Measurements from ENCODE around the gene GDF10.

Gene GDF10

DNA sequence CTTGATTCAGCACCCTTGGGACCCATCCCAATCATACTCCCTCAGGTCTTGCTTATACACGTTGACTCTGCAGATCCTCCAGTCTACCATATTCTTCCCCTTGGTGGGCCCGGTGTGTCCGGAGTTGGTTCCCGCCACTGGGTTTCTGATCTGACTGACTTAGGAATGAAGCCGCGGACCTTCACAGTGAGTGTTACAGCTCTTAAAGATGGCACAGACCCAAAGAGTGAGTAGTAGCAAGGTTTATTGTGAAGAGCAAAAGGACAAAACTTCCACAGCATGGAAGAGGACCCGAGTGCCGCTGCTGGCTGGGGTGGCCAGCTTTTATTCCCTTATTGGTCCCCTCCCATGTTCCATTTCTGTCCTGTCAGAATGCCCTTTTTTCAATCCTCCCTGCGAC lies 5.9 kb upstream of the GDF10 start:
- DNase-seq (ENCODE audit: low read depth in 2 of 2): no peak

DNA sequence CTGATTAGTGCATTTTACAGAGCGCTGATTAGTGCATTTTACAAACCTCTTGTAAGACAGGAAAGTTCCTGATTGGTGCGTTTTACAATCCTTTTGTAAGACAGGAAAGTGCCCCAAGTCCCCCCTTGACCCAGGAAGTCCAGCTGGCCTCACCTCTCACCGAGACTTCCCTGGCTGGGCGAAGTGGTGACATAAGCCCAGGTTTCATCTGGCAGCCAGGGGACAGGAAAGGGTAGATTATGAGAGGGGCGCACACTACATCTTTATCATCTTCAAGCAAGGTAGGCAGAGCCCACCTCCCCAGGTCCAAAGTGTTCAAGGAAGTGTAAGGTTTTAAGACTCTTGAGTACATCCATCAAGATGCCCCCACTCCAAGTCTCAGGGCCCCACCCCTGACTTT lies 5.5 kb upstream of the GDF10 start:
- DNase-seq (ENCODE audit: low read depth in 2 of 2): no peak

DNA sequence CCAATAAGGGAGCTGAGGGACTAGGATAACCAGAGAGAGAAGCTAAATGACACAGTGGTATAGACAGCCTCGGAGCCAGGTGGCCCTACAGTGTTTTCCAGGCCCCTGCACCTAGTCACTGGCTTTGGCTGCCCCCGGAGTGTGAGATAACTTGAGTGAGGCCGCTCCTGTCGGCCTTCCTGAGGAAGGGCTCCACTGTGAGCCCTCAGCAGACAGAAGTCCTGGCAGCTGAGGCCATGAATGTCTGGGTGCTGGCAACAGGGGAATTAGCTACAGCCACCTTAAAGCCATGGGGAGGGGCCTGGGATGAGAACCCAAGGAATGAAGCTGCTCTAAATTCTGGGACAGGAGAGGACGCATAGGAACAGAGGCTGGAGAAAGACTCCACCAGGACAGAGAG lies 4.6 kb upstream of the GDF10 start:
- DNase-seq (ENCODE audit: low read depth in 2 of 2): no peak

DNA sequence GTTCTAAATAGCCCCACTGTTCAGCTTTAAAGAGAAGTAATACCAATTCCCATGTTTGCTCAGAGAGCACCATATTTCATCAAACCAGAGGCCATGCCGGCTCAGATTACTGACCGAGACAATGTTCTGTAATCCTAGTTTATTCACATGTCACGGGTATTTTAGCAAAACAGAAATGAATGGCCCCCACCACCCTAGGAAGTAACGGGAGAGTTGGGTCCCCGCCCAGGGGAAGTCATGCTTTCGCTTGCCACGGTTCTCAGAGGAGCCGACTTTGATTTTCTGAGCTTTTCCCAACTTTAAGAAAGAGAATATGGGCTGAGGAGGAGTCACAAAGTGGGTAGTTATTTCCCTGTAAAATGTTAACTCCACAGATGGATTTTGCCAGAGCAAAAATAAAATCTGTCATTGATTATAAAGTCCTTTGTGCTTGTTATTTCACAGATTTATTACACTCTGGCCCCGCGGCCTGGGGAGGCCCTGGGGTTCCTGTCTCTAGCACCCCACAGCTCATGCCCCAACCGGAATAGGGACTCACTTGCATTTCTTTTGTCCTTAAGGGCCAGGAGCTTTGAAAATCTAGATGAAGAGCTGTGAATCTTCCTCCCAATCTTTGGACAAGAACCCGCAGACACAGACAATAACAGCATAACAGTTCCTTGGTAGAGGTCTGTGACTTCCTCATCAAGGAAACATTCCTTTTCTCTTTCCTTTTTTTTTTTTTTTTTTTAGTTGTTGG lies 3.7 kb upstream of the GDF10 start:
- DNase-seq (ENCODE audit: low read depth in 2 of 2): no peak

DNA sequence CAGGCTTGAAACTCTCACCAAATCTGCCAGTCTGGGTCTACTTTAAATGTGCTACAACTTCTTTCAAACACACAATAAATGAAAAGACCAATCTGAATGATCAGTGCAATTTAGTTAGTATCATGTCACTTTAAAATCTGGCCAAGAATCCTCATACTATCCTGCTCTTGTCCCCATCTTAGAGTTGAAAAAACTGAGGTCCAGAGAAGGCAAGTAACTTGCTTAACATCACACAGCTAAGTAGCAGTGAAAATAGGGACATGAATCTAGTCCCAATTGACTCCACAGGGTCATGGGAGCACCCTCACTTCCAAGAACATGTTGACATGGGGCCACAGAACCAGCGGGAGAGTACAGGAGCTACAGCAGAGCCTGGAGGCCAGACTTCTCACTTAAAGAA lies 3.1 kb upstream of the GDF10 start:
- no peak for DNase-seq (ENCODE audit: low read depth in 2 of 2)

DNA sequence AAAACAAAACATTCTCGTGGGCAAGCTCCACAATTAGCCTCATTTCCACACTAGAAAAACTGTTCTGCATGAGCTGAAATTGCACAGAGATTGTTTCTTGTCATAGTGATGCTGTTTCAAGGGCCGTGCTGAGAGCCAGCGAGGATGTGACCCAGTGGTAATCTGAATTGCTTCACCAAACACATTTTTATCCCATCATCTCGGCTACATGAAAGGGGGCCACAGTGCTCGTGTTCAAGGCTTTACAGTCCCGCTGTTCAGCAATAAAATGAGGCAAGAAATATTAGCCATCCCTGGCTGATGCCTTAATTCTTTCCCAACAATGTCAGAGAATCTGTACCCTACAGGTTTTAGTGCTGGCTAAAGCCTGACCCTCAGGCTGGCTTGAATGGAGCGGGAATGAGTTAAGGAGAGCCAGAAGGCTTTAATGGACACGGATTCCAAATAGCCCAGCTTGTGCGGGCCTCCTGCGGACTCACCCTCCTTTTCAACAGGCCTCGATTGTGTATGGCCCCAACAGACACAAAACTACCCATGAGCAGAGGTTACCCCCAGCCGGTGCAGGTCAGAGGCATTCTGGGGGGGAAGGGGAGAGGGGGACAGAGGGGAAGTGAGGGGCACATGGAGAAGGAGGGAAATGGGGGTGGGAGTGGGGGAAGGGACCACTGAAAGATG lies 2.0 kb upstream of the GDF10 start:
- no peak for DNase-seq (ENCODE audit: low read depth in 2 of 2)

DNA sequence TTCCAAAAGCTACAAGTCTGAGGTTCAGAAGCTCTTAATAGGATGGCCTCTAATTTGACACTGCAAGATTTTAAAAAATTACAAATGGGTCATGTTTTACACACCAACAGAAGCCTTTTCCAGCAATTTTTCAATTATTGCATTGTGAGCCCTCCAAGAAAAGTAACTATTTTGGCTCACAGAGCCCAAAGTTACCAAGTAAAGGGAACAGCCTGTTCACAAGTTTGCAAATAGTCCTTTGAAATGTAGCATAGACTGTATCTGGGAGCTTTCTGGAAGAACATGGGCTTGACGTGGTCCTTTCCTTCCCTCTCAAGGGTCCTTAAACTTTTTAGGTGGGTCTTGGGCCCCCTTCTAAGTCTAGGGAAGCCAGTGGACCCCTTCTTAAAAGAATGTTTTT lies 1.3 kb upstream of the GDF10 start:
- no peak for DNase-seq (ENCODE audit: low read depth in 2 of 2)

DNA sequence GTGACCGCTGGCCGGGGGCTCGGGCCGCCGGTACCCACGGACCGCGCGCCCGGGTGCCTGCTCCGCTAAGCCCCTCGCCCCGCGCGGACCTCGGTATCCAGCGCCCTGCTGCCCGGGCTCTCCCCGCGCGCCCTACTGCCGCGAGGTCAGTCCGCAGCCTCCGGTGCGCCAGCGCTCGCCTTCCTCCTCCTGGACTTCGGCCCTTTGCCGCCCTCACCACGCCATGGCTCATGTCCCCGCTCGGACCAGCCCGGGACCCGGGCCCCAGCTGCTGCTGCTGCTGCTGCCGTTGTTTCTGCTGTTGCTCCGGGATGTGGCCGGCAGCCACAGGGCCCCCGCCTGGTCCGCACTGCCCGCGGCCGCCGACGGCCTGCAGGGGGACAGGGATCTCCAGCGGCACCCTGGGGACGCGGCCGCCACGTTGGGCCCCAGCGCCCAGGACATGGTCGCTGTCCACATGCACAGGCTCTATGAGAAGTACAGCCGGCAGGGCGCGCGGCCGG lies 483 bp downstream of the GDF10 start:
- DNase-seq (ENCODE audit: low read depth in 2 of 2): no peak

DNA sequence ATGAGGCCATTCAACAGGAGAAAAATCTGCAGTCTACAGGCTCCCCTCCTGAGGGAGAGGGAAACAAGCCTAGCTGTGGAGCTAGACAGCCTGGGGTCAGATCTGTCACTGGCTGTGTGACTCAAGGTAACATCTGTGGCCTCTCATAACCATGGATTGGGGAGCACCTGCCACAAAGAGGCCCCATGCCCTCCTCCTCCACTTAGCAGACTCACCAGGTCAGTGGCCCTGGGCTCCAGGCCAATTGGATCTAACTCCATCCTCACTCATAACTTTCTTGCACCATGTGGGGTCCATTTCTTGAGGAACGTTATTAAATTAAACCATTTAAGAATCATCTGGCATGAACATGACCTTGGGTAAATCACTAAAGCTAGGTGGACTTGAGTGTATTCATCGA lies 1.8 kb downstream of the GDF10 start:
- DNase-seq (ENCODE audit: low read depth in 2 of 2): no peak

DNA sequence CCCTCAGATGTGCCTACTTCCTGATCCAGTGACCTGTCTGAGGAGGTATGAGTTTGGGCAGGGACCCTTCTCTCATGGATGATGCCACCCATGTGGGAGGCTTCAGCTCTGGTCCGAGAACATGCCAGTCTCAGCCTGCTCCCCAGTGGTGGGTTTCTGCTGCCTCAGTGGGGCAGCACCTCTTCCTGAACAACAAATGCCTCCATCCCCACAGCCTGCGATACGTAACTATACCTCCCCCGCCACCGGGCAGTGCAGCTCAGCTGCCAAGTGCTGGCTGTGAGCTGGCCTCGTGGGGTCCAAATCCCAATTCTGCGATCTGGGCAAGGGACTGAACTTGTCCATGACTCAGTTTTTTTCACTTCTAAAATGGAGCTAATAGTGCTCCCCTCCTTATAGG lies 3.1 kb downstream of the GDF10 start:
- DNase-seq (ENCODE audit: low read depth in 2 of 2): no peak

DNA sequence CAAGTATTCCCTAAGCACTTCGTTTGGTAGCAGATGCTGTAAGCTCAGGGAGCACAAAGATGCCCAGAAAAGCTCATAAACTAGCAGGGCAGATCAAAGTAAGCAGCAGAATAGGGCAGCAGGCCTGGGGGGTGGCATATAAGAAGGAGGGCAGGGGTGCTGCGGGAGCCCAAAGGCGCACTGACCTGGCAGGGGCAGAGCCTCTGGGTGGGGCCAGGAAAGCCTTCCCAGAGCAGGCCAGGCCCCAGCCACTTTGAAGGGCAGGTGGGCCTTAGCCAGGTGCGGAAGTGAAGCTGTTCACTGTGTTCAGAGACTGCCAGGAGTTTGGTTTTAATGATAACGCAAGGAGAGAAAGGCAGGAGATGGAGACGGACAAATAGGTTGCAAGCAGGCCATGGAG lies 3.9 kb downstream of the GDF10 start:
- no peak for DNase-seq (ENCODE audit: low read depth in 2 of 2)

DNA sequence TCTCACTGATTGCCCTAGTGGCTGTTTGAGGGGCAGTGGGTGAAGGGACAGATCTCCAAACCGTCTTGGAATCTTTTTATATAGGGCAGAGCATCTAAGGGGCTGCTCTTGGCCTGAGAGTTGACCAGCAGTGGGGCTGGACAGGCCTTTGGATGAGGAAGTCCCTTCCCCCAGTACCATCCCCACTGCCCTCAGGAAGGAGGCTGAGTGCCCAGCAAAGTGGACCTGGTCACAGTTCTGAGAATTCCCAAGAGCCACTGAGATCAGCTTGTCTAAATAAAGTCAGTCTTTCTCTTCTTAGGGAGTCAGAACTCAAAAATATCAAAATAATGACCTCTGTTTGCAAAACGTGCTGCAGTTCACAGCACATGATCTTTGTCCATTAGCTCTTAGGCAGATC lies 5.6 kb downstream of the GDF10 start:
- DNase-seq (ENCODE audit: low read depth in 2 of 2): no peak

DNA sequence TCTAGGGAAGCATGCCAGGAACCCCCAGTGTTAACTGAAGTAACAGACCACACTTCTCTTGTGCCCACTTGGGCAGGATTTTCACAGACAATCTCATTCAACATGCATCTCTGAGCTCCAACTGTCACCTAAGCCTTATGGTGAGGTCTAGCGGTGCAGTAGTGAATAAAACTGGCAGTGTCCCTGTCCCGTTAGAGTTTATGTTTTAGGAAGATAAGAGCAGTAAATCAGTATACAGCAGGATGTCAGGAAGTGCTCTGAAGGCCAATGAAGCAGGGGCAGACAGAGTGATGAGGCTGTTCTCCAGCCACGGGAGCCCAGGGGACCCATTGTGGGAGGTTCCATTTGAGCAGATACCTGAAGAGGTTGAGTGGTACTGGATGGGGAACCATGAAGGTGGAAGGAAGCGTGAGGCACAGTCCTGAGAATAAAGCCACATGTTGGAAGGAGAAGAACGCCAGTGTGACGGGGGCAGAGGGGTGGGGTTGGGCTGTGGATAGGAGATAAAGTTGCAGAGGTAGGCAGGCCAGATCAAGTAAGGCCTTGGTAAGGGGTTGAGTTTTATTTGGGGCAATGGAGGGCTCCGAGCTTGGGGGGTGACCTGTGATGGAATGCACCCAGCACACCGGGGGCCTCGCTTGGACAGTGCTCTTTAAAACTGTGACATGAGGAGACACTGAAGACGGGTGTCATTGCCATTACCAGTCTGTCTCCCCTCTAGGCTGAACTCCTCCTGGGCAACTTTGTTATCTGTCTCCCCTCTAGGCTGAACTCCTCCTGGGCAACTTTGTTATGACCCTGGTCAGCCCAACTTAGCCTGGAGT lies 6.6 kb downstream of the GDF10 start:
- DNase-seq (ENCODE audit: low read depth in 2 of 2): no peak

DNA sequence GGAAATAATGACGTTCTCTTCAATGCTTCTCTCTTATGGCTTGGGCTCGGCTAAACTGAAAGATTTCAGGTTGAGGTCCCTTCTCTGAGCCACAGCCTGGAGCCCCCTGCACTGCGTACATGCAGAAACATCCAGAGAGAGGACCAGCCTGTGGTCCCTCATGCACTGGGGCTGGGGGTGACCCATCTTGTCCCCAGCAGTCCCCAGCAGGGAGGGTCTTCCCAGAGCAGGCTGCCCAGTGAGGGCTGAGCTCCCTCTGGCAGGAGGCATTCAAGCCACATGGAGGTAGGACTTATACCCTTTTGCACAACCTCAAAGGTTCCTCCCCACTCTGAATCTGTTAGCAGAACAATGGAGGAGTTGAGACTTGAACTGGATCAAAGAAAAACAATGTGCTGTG lies 7.4 kb downstream of the GDF10 start:
- DNase-seq (ENCODE audit: low read depth in 2 of 2): no peak

DNA sequence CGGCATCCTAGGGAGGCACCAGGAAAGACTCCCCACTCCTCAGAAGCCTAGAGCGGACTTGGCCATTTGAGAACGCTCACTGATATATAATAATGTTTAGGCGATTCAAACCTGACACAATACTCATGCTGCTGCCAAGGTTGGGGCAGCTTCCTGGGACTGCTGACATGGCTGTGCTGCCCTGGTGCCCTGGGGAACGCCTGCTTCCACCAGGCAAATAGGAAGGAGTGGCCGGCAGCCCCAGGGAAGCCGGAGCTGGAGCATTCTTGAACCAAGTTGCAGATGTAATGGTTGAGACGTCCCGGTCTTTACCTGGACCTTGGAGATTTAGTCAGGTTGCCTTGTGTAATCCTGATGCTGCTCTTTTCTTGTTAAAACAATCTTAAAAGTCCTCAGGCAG lies 8.8 kb downstream of the GDF10 start:
- DNase-seq (ENCODE audit: low read depth in 2 of 2): no peak

DNA sequence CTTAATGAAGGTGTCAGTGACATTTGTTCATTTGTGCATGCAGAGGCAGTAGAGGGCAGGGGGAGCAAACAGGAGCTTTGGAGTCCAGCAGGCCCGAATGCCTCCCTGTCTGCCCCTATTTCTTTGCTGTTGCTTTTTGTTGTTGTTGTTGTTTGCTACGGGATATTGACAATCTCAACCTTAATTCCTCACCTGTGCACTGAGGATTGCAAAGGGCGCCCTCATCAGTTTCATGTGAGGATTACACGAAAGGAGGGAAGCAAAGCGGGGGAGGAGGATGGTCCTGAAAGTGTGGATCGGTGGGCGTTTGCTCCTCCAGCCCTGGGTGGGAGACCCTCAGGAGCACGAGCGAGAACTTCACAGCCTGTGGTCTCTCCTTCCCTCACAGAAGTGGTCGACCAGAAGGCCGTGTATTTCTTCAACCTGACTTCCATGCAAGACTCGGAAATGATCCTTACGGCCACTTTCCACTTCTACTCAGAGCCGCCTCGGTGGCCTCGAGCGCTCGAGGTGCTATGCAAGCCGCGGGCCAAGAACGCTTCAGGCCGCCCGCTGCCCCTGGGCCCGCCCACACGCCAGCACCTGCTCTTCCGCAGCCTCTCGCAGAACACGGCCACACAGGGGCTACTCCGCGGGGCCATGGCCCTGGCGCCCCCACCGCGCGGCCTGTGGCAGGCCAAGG lies 9.6 kb downstream of the GDF10 start:
- no peak for DNase-seq (ENCODE audit: low read depth in 2 of 2)

DNA sequence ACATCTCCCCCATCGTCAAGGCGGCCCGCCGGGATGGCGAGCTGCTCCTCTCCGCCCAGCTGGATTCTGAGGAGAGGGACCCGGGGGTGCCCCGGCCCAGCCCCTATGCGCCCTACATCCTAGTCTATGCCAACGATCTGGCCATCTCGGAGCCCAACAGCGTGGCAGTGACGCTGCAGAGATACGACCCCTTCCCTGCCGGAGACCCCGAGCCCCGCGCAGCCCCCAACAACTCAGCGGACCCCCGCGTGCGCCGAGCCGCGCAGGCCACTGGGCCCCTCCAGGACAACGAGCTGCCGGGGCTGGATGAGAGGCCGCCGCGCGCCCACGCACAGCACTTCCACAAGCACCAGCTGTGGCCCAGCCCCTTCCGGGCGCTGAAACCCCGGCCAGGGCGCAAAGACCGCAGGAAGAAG lies 10.1 kb downstream of the GDF10 start:
- DNase-seq (ENCODE audit: low read depth in 2 of 2): no peak

DNA sequence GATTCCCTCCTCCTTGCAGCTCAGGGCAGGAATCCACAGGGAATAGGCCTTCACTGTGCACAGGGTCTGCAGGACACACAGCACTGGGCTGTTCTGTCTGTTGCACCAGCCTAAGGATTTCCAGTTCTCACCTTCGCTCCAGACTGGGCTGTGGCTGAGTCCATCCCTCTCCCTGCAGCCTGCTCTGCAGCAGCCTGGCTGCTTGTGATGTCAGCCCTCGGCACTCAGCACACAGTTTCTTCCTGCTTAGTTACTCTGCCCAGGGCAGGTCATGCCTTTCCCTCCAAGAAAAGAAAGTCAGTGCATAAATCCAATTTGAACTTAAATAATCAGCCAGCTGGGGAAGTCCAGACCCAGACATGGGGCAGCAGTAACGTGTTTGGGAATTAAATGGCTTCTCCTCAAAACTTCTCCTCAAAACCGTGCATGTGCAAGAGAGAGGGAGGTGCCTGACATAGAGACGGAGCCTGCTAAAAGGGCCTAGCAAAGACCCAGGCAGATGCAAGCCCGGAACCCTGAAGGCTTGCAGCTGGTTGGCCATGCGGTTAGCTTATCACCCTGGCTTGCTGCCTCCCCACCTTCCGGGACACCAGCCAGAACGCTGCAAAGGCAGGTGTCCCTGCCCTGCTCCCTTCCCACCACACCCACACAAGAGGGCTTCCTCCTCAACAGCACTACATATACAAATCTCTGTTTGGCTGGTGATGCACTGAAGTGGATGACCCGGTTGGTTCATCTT lies 11.4 kb downstream of the GDF10 start:
- DNase-seq (ENCODE audit: low read depth in 2 of 2): no peak

DNA sequence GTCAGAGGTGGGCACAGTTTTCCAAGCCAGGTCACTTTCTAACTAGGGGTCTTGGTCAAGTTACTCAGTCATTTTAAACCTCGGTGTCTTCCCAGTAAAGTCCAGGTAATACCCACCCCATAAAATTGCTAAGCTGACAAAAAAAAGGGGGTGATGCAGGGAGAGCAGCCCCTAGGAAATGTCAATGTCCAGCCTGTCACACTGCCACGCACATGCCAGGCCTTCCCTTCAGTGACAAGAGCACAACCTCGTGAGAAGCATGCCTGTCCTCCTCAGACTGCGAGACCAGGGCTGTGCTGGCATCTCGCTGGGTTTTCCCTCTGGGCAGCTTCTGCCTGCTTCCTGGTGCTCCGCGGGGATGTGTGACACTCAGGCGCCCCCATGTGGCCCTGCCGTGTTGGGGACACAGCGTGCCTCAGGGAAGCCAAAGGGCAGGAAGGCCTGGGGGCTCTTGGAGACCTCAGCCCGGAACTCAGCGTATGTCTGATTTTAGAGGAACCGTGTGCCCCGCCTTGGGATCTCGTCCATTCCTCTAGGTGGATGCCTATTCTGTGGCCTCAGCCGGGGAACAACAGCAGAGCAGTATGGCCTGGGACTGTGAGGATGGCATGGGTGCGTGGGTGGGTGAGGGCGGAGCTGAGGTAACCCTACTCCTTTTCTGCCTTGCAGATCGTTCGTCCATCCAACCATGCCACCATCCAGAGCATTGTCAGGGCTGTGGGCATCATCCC lies 12.1 kb downstream of the GDF10 start:
- peak; percentile 3 to 4 for DNase-seq (ENCODE audit: low read depth in 2 of 2)

DNA sequence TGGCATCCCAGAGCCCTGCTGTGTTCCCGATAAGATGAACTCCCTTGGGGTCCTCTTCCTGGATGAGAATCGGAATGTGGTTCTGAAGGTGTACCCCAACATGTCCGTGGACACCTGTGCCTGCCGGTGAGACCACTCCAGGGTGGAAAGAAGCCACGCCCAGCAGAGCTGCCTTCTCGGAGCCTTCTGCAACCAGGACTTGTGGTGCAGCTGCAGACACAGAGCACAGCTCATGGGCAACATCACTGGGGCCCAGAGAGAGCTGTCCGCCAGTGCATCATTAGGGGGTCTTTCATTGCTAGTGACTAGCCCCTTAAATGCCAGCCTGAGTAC lies 12.6 kb downstream of the GDF10 start:
- DNase-seq (ENCODE audit: low read depth in 2 of 2): no peak

DNA sequence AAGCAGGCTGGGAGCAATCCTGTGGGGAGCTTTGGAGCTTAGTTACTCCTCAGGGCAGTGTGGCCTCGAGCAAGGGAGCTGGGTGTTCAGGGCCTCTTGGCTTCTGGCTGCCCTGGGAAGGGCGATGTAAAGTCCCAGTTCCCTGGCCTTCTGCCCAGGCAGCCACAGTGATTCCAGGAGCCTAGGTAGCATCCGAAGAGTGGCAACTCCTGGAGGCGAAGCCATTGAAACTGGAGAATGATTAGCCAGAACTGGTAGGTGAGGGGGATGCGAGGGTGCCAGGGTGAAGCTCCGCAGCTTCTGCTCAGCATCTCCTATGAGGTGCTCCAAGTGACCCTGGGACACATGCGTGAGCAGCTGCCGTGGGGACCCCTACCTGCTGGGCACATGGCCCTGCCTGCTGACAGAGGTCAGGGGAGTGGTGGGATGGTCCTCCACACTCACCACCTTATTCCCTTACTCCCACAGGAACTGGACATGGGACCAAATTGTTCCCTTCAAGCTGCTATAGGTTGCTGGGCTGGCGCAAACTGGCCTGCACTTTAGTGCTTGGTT lies 14.5 kb downstream of the GDF10 start:
- no peak for DNase-seq (ENCODE audit: low read depth in 2 of 2)
